WTC11 (cell line): Measurements from ENCODE around the gene SLC22A12. TPM values are rescaled to one million over a fixed set of nuclear protein-coding genes. Genes with fewer than 3 reads are reported as not detected.

Experiments
- ATAC-seq: fragments of 200-7000 bp; cut with Tn5 transposase; 2 replicates; pipeline ENCODE4 v1.10.0; 2021; ENCODE audit warnings: mild to moderate bottlenecking, moderate library complexity
- CTCF ChIA-PET: fragments of 300-600 bp; sonication (Branson Sonifier 250); formaldehyde crosslinking; loops from one replicate; lab custom pipeline; 2021; ENCODE audit warnings: antibody characterized with exemption; lab: Charles Lee
- POLR2A ChIA-PET: fragments of 350-600 bp; sonication (Branson Sonifier 250); formaldehyde crosslinking; loops from one replicate; lab custom pipeline; 2021; ENCODE audit warnings: antibody characterized with exemption; lab: Charles Lee
- DNase-seq: peaks from one replicate; pipeline ENCODE4 v3.0.0; 2021; ENCODE audit warnings: low spot score
- H3K27ac Mint-ChIP-seq: 2 replicates; pipeline ENCODE4 v1.8.0; 2021; ENCODE audit warnings: mixed read lengths
- H3K27me3 Mint-ChIP-seq: 2 replicates; pipeline ENCODE4 v1.8.0; 2021; ENCODE audit warnings: low read depth, mild to moderate bottlenecking, moderate library complexity, mixed read lengths
- H3K36me3 Mint-ChIP-seq: 2 replicates; pipeline ENCODE4 v1.8.0; 2021; ENCODE audit warnings: mixed read lengths
- H3K4me1 Mint-ChIP-seq: 2 replicates; pipeline ENCODE4 v1.8.0; 2022; ENCODE audit warnings: mixed read lengths
- H3K4me3 Mint-ChIP-seq: 2 replicates; pipeline ENCODE4 v1.8.0; 2021; ENCODE audit warnings: mild to moderate bottlenecking, moderate library complexity, mixed read lengths
- H3K9me3 Mint-ChIP-seq: 2 replicates; pipeline ENCODE4 v1.8.0; 2021; ENCODE audit warnings: mixed read lengths
- AFF4 ChIP-seq: sonication (generic); formaldehyde crosslinking; IDR thresholded peaks from 2 replicates; pipeline ENCODE4 v1.8.1; 2023; ENCODE audit warnings: mild to moderate bottlenecking, missing genetic modification reagents, borderline replicate concordance
- AR ChIP-seq: fragments of 250-450 bp; sonication (Bioruptor Pico); IDR thresholded peaks from 2 replicates; pipeline ENCODE4 v1.9.0; 2021; ENCODE audit warnings: mild to moderate bottlenecking
- ATF2 ChIP-seq: sonication (generic); formaldehyde crosslinking; IDR thresholded peaks from 2 replicates; pipeline ENCODE4 v1.8.1; 2022; ENCODE audit warnings: low read depth, missing genetic modification reagents, borderline replicate concordance
- ATF6 ChIP-seq: sonication (generic); formaldehyde crosslinking; IDR thresholded peaks from 2 replicates; pipeline ENCODE4 v1.8.1; 2023; ENCODE audit warnings: mild to moderate bottlenecking, missing genetic modification reagents
- E2F5 ChIP-seq: sonication (generic); formaldehyde crosslinking; IDR thresholded peaks from 2 replicates; pipeline ENCODE4 v1.8.1; 2022; ENCODE audit warnings: mild to moderate bottlenecking, moderate library complexity, missing genetic modification reagents
- ERG ChIP-seq: fragments of 250-450 bp; sonication (Bioruptor Pico); IDR thresholded peaks from 2 replicates; pipeline ENCODE4 v1.8.0; 2021; ENCODE audit warnings: mild to moderate bottlenecking
- FOXK1 ChIP-seq: sonication (generic); formaldehyde crosslinking; IDR thresholded peaks from 2 replicates; pipeline ENCODE4 v1.8.0; 2022; ENCODE audit warnings: mild to moderate bottlenecking, moderate library complexity, missing genetic modification reagents
- IRF1 ChIP-seq: sonication (generic); formaldehyde crosslinking; IDR thresholded peaks from 2 replicates; pipeline ENCODE4 v1.8.0; 2023; ENCODE audit warnings: missing genetic modification reagents
- NFATC4 ChIP-seq: fragments of 250-450 bp; sonication (Bioruptor Pico); IDR thresholded peaks from 2 replicates; pipeline ENCODE4 v1.9.0; 2021; ENCODE audit warnings: mild to moderate bottlenecking
- ZNF121 ChIP-seq: sonication (generic); formaldehyde crosslinking; IDR thresholded peaks from 2 replicates; pipeline ENCODE4 v1.8.0; 2023; ENCODE audit warnings: missing genetic modification reagents
- ZSCAN18 ChIP-seq: fragments of 250-450 bp; sonication (Bioruptor Pico); IDR thresholded peaks from 2 replicates; pipeline ENCODE4 v2.1.2; 2022; ENCODE audit warnings: mild to moderate bottlenecking, moderate library complexity
- total RNA-seq: library from RNA; stranded (reverse); gene quantifications from 3 replicates; pipeline ENCODE4 v1.2.3, GENCODE V29; 2021

SLC22A12 gene
- total RNA-seq, 1 experiment from 2014 or later, result not detected

- no peak for TF ChIP-seq AFF4
- TF ChIP-seq ATF6 (CRISPR knock-in tag), result no peak
Measured at GRCh38 chr11:64605656-64606585, 14.9 kb downstream of the SLC22A12 start (continued).

- CTCF ChIA-PET, result no interaction called here
- peaks cover 7% of the 10 kb centered on the region; the same call in 1 of the 2 replicates for H3K4me1 Mint-ChIP-seq
- no peak for TF ChIP-seq AR
- no peak for TF ChIP-seq ZNF121 (CRISPR knock-in tag)
- no peak for TF ChIP-seq AFF4
- no peak for TF ChIP-seq NFATC4 (CRISPR knock-in tag)
- no peak for TF ChIP-seq ATF2 (CRISPR knock-in tag)
- TF ChIP-seq IRF1, result no peak
- TF ChIP-seq ZSCAN18, result no peak
- TF ChIP-seq ERG (CRISPR knock-in tag), result no peak
- TF ChIP-seq E2F5 (CRISPR knock-in tag), result no peak
- no peak for TF ChIP-seq FOXK1
Measured at GRCh38 chr11:64606796-64607380, 15.9 kb downstream of the SLC22A12 start.

More at GRCh38 chr11:64606796-64607380, 15.9 kb downstream of the SLC22A12 start:
- POLR2A ChIA-PET, result no interaction called here
- ATAC-seq (no peak), DNase-seq (no peak)
- Mint-ChIP-seq H3K27me3 (no peaks in the 10 kb centered on the region; the same call in 1 of the 2 replicates), H3K4me3 (no peak overlapping the region), H3K36me3 (no peaks in the 10 kb centered on the region), H3K9me3 (no peaks in the 10 kb centered on the region), H3K27ac (no peak overlapping the region)
